Neural cell (in vitro differentiated cells): Measurements from ENCODE around the gene ARPC5L. TPM values are rescaled to one million over a fixed set of nuclear protein-coding genes. Genes with fewer than 3 reads are reported as not detected.

Experiments
- H2AFZ ChIP-seq: fragments of 200-600, 300-800 bp; sonication (generic), shearing (Covaris generic); 2 replicates; pipeline ENCODE4 v1.6.0; 2014; ENCODE audit warnings: low read depth, mild to moderate bottlenecking, antibody characterized with exemption, low read length, moderate library complexity
- H3F3A ChIP-seq: fragments of 200-600 bp; shearing (Covaris generic); 2 replicates; pipeline ENCODE4 v1.6.1; 2016; ENCODE audit warnings: mild to moderate bottlenecking, moderate library complexity, mixed read lengths, antibody characterized with exemption, low read length; ENCODE audit not compliant: insufficient read depth, poor library complexity, severe bottlenecking
- H3K27ac ChIP-seq: fragments of 200-600, 300-800 bp; sonication (generic), shearing (Covaris generic); 2 replicates; pipeline ENCODE4 v1.5.1; 2014; ENCODE audit warnings: mild to moderate bottlenecking, low read length, moderate library complexity
- H3K27me3 ChIP-seq: fragments of 300-800, 200-600 bp; sonication (generic), shearing (Covaris generic); 2 replicates; pipeline ENCODE4 v1.6.0; 2014; ENCODE audit warnings: mild to moderate bottlenecking, low read depth, low read length, moderate library complexity; ENCODE audit not compliant: insufficient read depth
- H3K36me3 ChIP-seq: fragments of 300-800, 200-600 bp; sonication (generic), shearing (Covaris generic); 2 replicates; pipeline ENCODE4 v1.5.1; 2014; ENCODE audit warnings: mild to moderate bottlenecking, antibody characterized with exemption, low read length, moderate library complexity; ENCODE audit not compliant: insufficient read depth
- H3K4me2 ChIP-seq: fragments of 300-800, 200-600 bp; sonication (generic), shearing (Covaris generic); 2 replicates; pipeline ENCODE4 v1.6.0; 2014; ENCODE audit warnings: mild to moderate bottlenecking, low read length
- H3K4me3 ChIP-seq: fragments of 300-800, 200-600 bp; sonication (generic), shearing (Covaris generic); 2 replicates; pipeline ENCODE4 v1.5.1; 2014; ENCODE audit warnings: mild to moderate bottlenecking, low read length, moderate library complexity
- H3K79me2 ChIP-seq: fragments of 200-600 bp; shearing (Covaris generic); replicated peaks from 2 replicates; pipeline ENCODE4 v1.6.0; 2014; ENCODE audit warnings: mild to moderate bottlenecking, low read length, moderate library complexity; ENCODE audit not compliant: insufficient read depth
- H3K9ac ChIP-seq: fragments of 300-800, 200-600 bp; sonication (generic), shearing (Covaris generic); 2 replicates; pipeline ENCODE4 v1.6.1; 2016; ENCODE audit warnings: mild to moderate bottlenecking, low read length, mixed read lengths
- H3K9me2 ChIP-seq: fragments of 200-600 bp; shearing (Covaris generic); 2 replicates; pipeline ENCODE4 v1.6.1; 2016; ENCODE audit warnings: mild to moderate bottlenecking, low read length, mixed read lengths; ENCODE audit not compliant: insufficient read depth
- H3K9me3 ChIP-seq: fragments of 200-600, 300-800 bp; sonication (generic), shearing (Covaris generic); 2 replicates; pipeline ENCODE4 v1.6.1; 2016; ENCODE audit warnings: mild to moderate bottlenecking, mixed run types, low read length, moderate library complexity, mixed read lengths
- H4K20me1 ChIP-seq: fragments of 200-600 bp; shearing (Covaris generic); 2 replicates; pipeline ENCODE4 v1.6.1; 2016; ENCODE audit warnings: mild to moderate bottlenecking, mixed run types; ENCODE audit not compliant: insufficient read depth
- EP300 ChIP-seq: fragments of 450-650 bp; conservative IDR thresholded peaks from 2 replicates; pipeline ENCODE4 v1.6.1; 2014; ENCODE audit warnings: antibody characterized with exemption, mild to moderate bottlenecking, moderate library complexity; ENCODE audit not compliant: poor library complexity, severe bottlenecking
- EZH2 ChIP-seq: fragments of 200-600, 300-800 bp; shearing (Covaris generic), sonication (generic); IDR thresholded peaks from 2 replicates; pipeline ENCODE4 v1.6.1; 2014; ENCODE audit warnings: antibody characterized with exemption, low read length, borderline replicate concordance, mild to moderate bottlenecking; ENCODE audit not compliant: insufficient read depth, poor library complexity, severe bottlenecking
- MXI1 ChIP-seq: fragments of 450-650 bp; conservative IDR thresholded peaks from 2 replicates; pipeline ENCODE4 v1.6.1; 2014; ENCODE audit warnings: antibody characterized with exemption, mild to moderate bottlenecking; ENCODE audit not compliant: poor library complexity, severe bottlenecking
- POLR2AphosphoS5 ChIP-seq: IDR thresholded peaks from 2 replicates; pipeline ENCODE4 v1.6.1; 2012
- RAD21 ChIP-seq: fragments of 450-650 bp; conservative IDR thresholded peaks from 2 replicates; pipeline ENCODE4 v1.6.1; 2014; ENCODE audit warnings: antibody characterized with exemption, mild to moderate bottlenecking, moderate library complexity
- REST ChIP-seq: IDR thresholded peaks from 2 replicates; pipeline ENCODE4 v1.6.1; 2012; ENCODE audit warnings: borderline replicate concordance
- SMC3 ChIP-seq: fragments of 450-650 bp; conservative IDR thresholded peaks from 2 replicates; pipeline ENCODE4 v1.6.1; 2014; ENCODE audit warnings: antibody characterized with exemption, mild to moderate bottlenecking, moderate library complexity; ENCODE audit not compliant: poor library complexity
- TAF1 ChIP-seq: IDR thresholded peaks from 2 replicates; pipeline ENCODE4 v1.6.1; 2012; ENCODE audit warnings: low read depth
- polyA plus RNA-seq: library from polyadenylated mRNA; depleted of rRNA; stranded (reverse); fragments of >200 nt; gene quantifications from 2 replicates; pipeline ENCODE4 v1.2.3, GENCODE V29; 2014
- TF ChIP-seq, protein P1 (sequence below): fragments of 450-650 bp; IDR thresholded peaks from 2 replicates; pipeline ENCODE4 v1.5.1; 2014; ENCODE audit warnings: antibody characterized with exemption, mild to moderate bottlenecking, moderate library complexity; ENCODE audit not compliant: poor library complexity, severe bottlenecking

ARPC5L gene
- polyA plus RNA-seq, 1 donor from 2014 or later, result 46.5 TPM

DNA sequence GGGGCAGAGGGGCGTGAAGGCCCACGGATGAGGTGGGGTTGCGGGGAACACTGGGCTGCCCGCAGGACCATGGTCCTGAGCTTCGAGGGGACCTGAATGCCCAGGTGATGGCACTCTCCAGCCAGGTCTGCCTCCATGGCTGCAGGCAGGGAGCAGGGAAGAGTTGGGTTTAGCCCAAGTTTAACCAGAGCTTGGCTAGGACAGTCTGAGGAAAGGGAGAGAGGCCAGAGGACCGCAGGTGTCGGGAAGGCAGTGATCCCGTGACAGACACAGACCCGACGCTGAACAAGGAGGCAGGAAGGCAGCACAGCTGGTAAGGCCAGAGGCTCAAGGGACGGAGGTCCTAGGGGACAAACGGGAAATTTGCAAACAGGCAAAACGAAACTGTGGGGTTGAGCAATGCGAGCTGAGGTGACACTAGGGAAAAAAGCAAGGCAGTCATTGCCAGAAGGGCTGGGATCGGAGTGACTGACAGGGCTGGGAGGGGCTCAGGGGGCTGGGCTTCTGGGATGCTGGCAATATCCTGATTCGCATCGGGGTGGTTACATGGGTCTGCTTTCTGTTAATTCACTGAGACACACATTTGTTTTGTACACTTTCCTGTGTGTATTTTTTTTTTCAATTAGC is 25.0 kb downstream of the ARPC5L start:
- H3K27ac ChIP-seq, result no peak overlapping the region
- H3F3A ChIP-seq, result no peaks in the 10 kb centered on the region
- H3K9ac ChIP-seq, result no peak overlapping the region
- H3K9me3 ChIP-seq, result no peaks in the 10 kb centered on the region
- H2AFZ ChIP-seq, result no peak overlapping the region
- H3K9me2 ChIP-seq, result no peaks in the 10 kb centered on the region
- H3K36me3 ChIP-seq, result peaks cover 11% of the 10 kb centered on the region
- H3K27me3 ChIP-seq, result no peaks in the 10 kb centered on the region
- no peaks in the 10 kb centered on the region for H3K79me2 ChIP-seq
- no peak for TF ChIP-seq REST
- H3K4me3 ChIP-seq, result no peak overlapping the region
- no peak overlapping the region for H3K4me2 ChIP-seq
- H4K20me1 ChIP-seq, result no peaks in the 10 kb centered on the region

GRCh38 chr9:124887832-124888231 is 25.9 kb downstream of the ARPC5L start:
- Histone ChIP-seq H3K4me3 (no peak overlapping the region), H3F3A (no peaks in the 10 kb centered on the region), H3K79me2 (no peaks in the 10 kb centered on the region), H3K27me3 (no peaks in the 10 kb centered on the region), H3K9me3 (no peaks in the 10 kb centered on the region), H2AFZ (no peak overlapping the region), H4K20me1 (no peaks in the 10 kb centered on the region), H3K27ac (no peak overlapping the region), H3K9ac (no peak overlapping the region), H3K9me2 (no peaks in the 10 kb centered on the region), H3K36me3 (peaks cover 11% of the 10 kb centered on the region), H3K4me2 (no peak overlapping the region)
- no peak for TF ChIP-seq POLR2AphosphoS5
- TF ChIP-seq EZH2, result no peak
- TF ChIP-seq EP300, result no peak
- TF ChIP-seq REST, result no peak
- no peak for TF ChIP-seq SMC3
- no peak for TF ChIP-seq TAF1
- no peak for TF ChIP-seq RAD21
- TF ChIP-seq, protein P1, sequence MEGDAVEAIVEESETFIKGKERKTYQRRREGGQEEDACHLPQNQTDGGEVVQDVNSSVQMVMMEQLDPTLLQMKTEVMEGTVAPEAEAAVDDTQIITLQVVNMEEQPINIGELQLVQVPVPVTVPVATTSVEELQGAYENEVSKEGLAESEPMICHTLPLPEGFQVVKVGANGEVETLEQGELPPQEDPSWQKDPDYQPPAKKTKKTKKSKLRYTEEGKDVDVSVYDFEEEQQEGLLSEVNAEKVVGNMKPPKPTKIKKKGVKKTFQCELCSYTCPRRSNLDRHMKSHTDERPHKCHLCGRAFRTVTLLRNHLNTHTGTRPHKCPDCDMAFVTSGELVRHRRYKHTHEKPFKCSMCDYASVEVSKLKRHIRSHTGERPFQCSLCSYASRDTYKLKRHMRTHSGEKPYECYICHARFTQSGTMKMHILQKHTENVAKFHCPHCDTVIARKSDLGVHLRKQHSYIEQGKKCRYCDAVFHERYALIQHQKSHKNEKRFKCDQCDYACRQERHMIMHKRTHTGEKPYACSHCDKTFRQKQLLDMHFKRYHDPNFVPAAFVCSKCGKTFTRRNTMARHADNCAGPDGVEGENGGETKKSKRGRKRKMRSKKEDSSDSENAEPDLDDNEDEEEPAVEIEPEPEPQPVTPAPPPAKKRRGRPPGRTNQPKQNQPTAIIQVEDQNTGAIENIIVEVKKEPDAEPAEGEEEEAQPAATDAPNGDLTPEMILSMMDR, result no peak
- no peak for TF ChIP-seq MXI1
